Activated naive CD8-positive, alpha-beta T cell treated with anti-CD3 and anti-CD28 coated beads, Interleukin-2, amount 50 U/mL, for 16 hours (primary cell): ENCODE results near the gene CRTAC1.
"Not testable (repeated sequence)": the region's sequence is repeated elsewhere in the genome, so short reads cannot be mapped to it uniquely, and the experiment has no call there.

ENCODE experiments used
- DNase-seq: peaks from one replicate; pipeline ENCODE4 v3.0.0-alpha.2; 2020; ENCODE audit warnings: low read depth, low spot score

Gene CRTAC1

GRCh38 chr10:97842656-97843280, 187.7 kb downstream of the CRTAC1 start:
- no peak for DNase-seq

- not testable (repeated sequence) for DNase-seq
Measured at GRCh38 chr10:97842114-97842513, 188.3 kb downstream of the CRTAC1 start.

GRCh38 chr10:97841166-97841565, 189.3 kb downstream of the CRTAC1 start:
- DNase-seq: not testable (repeated sequence)

DNA sequence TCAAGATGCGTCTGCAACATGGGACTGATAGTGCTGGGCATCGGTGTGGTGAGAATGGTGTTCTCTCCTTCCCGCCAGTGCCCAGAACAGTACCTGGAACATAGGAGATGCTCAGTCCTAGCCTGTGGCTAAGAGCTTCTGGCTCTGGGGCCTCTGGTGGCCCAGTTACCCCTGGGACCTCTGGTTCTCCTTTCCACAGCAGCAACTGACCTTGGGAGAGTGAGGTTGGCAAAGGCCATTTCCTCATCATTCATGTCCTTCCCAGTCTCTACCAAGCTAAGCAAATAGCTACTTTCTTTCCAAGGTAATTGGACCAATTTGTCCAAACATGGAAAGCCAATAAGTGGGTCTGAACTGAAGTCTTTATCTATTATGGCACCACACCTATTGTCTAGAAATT, 192.3 kb downstream of the CRTAC1 start:
- no peak for DNase-seq

DNA sequence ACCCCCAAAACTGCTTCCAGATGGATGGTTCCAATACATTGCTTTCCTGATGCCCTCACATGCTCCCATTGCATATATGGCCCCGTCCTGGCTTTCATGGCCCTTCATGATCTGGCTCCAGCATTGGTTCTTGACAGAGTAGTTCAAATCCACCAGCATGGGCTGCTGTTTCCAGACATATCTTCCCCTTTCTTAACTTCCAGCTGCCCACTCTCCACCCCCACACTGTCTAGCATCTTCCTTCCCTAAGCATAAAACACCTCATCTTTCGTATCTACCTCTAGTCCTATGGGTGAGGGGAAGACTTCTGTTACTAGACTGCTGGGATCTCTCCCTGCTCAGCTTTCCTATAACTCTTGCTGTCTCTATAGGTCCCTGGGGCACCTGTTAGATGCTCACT, 194.0 kb downstream of the CRTAC1 start:
- no peak for DNase-seq

DNA sequence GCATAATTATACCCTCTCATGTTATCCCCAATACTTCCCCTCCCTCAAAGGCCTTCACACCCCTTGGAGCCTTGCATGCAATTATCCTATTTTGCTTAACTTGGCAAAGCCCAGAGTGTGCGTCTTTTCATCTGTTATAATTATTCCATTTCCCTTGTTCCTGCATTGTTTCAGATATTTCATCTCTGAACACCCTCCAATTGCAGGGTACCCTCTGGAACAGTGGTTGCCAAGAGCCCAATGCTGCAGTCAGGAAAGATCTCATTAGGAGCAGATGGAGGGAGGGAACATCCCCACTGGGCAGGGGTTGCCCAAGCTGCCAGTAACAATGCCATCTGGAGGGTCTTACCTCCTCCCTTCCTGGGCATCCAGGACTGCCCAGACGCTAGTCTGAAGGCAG, 199.2 kb downstream of the CRTAC1 start:
- DNase-seq: no peak

DNA sequence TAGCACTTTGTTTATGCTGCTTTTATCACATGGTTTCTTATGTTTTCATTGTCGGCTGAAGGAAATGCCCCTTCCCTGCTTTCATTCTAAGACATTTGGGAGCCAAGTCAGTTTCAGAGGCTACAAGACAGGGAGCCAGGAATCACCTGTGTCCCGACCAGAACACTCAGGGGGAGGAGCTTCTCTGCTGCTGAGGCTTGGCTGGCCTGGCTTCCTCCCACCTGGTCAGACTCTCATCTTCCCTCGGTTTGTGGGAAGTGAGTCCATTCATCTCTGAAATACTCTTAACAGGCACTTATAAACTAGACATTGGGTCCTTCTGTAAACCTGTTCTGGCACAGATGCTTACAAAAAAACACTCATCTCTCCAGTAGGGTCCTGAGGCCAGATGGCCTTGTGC, 200.4 kb downstream of the CRTAC1 start:
- no peak for DNase-seq

DNA sequence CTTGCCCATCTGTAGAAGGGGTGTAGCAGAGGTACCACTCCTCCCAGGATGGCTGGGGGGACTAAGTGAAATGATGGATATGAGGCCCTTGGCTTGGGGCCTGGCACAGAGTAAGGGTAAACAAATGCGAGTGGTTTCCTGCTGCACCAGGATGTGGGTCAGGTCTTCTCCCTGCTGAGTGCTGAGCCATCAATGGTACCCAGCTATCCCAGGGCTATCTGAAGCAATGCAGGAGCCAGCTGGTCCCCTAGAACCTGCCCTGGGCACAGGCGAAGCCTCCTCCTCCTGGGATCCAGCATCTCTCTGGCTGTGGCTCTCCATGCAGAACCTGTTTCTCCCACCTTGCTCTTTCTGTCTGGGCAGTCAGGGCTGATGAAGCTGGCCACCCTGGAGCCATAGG, 201.7 kb downstream of the CRTAC1 start:
- DNase-seq: no peak

GRCh38 chr10:97827702-97828291, 202.6 kb downstream of the CRTAC1 start:
- no peak for DNase-seq

- DNase-seq: no peak
Measured at GRCh38 chr10:97826892-97827291, 203.5 kb downstream of the CRTAC1 start.

DNA sequence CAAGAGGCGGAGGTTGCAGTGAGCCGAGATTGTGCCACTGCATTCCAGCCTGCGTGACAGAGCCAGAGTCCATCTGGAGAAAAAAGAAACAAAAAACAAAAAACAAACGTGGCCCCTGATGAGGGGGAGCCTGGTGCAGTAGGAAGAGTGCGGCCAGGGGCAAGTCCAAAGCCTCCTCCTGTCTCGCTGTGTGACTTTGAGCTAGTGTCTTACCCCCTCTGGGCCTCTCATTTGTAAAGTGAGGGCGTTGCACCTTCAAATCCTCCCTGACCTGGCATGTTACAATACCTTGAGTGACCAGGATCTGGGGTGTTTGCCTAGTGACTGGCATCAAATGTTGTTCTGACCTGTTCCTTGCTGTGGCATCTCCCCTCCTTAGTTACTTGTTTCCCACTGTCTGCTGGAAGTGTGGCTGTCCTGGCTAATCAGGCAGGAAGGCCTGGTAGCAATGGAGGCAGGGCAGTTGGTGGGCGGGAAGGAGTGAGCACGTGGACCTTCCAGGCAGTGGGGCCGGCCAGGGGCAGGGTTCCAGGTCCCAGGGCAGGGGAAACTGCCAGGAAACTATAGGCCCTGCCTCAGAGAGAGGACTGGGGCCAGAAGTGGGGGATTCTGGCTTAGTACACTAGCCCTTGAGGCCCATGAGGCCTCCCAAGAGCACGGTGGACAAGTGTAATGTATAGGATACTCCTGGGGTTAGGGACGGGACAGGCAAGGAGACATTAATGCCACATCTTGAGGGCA, 205.2 kb downstream of the CRTAC1 start:
- no peak for DNase-seq

DNA sequence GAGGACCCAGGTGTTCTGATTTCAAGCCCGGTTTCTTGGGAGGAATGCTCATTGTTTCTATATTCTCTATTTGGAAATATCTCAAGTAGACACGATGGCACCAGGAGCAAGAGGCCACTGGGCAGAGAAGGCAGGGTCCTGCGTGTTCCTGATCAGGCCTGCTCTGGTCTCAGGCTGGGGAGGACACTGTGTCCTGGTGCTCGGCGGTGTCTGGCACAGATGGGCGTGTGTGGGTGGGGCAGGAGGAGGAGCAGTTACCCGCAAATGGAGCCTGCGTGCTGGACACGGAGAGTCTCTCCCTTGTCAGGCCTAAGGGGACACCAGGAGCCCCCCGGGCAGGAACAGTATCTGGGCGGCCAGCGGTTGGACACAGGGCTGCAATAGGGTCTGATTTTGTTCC, 206.7 kb downstream of the CRTAC1 start:
- DNase-seq: no peak

GRCh38 chr10:97822261-97822687, 208.1 kb downstream of the CRTAC1 start:
- DNase-seq: no peak

GRCh38 chr10:97821308-97822038, 208.9 kb downstream of the CRTAC1 start:
- no peak for DNase-seq

DNA sequence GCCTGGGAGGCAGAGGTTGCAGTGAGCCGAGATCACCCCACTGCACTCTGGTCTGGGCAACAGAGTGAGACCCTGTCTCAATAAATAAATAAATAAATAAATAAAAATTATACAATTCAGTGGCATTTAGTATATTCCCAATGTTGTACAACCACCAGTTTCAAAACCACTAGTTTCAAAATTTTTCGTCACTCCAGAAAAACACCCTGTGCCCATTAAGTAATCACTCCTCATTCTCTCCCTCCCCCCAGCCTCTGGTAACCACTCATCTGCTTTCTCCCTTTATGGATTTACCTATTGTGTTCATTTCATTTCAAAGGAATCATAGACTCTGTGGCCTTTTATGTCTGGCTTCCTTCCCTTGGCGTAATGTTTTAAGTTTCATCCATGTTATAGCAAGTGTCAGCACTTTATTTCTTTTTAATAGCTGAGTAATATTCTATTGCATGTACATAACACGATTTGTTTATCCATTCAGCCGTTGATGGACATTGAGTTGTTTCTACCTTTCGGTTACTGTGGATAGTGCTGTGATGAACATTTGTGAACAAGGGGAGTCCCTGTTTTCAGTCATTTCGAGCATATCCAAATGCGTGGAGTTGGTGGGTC, 210.2 kb downstream of the CRTAC1 start:
- no peak for DNase-seq

DNA sequence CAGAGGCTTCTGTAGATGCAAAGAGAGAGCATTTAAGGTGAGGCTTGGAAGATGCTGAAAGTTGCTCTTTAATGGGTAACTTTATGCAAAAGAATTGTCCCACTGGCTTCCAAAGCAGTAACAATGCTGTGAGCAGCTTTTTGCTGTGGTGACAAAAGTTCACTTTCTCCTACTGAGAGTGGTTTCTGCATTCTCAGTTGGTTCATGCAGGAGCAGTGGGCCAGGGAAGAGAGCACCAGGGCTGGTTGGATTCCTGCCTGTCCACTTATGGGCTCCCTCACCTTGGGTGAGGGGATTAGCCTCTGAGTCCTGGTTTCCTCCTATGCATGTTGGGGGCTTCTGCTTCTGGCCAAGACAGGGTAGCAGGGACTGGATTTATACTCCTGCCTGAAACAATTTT, 211.8 kb downstream of the CRTAC1 start:
- no peak for DNase-seq

GRCh38 chr10:97816609-97817008, 213.8 kb downstream of the CRTAC1 start:
- no peak for DNase-seq
